ENCODE data around the gene HELLS.
"Not testable (repeated sequence)": the region's sequence is repeated elsewhere in the genome, so short reads cannot be mapped to it uniquely, and the experiment has no call there.

The HELLS gene

DNA sequence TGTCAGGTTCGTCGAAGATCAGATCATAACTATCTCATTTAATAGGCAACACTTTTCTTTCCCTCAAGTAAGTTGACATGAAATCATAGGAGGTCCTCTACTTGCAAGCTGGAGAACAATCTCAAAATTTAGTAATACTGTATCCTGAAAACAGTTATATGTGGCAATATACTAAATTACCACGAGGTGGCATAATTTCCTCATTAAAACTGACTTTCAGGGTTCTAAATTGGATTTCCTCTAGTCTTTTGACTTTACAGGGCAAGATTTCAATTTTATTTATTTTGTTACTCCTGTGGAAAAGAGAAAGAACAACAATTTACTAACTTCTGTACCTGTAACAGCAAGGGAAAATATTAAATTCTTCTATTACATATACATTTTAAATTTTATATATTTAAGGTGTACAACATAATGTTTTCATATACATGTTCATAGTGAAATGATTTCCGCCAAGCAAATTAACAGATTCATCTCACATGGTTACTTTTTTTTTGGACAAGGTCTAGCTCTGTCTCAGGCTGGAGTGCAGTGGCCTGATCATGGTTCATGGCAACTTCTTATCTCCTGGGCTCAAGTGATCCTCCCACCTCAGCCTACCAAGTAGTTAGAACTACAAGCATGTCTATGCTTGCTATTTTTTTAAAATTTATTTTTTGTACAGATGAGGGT, 84.6 kb downstream of the HELLS start:
- DNase-seq: no peak
- Mint-ChIP-seq H3K27ac (no peak overlapping the region), H3K36me3 (ENCODE audit: low read depth) (no peaks in the 10 kb centered on the region), H3K9me3 (no peaks in the 10 kb centered on the region), H3K27me3 (no peaks in the 10 kb centered on the region), H3K4me1 (no peaks in the 10 kb centered on the region), H3K4me3 (no peak overlapping the region)
- no peak for ATAC-seq

DNA sequence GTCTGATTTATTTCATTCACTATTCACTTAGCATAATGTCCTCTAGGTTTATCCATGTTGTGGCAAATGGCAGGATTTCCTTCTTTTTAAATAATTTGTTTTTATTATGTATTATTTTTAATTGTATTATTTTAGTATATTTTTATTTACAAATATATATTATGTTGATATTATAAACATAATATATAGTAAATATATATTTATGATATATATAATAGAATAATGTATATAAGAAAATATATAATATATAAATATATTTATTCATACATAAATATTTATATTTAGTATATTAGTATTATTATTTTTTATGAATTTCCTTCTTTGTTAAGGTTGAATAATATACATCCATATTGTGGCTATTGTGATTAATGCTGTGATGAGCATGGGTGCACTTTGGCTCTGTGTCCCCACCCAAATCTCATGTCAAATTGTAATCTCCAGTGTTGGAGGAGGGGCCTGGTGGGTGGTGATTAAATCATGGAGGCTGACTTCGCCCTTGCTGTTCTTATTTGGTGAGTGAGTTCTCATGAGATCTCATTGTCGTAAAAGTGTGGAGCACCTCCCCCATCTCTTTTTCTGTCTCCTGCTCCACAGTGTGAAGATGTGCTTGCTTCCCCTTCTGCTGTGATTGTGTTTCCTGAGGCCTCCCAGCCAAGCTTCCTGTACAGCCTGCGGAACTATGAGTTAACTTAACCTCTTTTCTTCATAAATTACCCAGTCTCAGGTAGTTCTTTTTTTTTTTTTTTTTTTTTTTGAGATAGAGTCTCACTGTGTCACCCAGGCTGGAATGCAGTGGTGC, 85.7 kb downstream of the HELLS start:
- no peaks in the 10 kb centered on the region for H3K27me3 Mint-ChIP-seq

GRCh38 chr10:94632954-94633353, 87.4 kb downstream of the HELLS start:
- no peaks in the 10 kb centered on the region for H3K36me3 Mint-ChIP-seq (ENCODE audit: low read depth)
- H3K27ac Mint-ChIP-seq: no peak overlapping the region
- ATAC-seq (no peak), DNase-seq (no peak)
- H3K27me3 Mint-ChIP-seq: no peaks in the 10 kb centered on the region
- H3K9me3 Mint-ChIP-seq: peaks cover 14% of the 10 kb centered on the region
- H3K4me1 Mint-ChIP-seq: no peaks in the 10 kb centered on the region
- no peak overlapping the region for H3K4me3 Mint-ChIP-seq

More for the DNA sequence above, 85.7 kb downstream of the HELLS start:
- peaks cover 3% of the 10 kb centered on the region for H3K9me3 Mint-ChIP-seq
- no peaks in the 10 kb centered on the region for H3K4me1 Mint-ChIP-seq
- H3K27ac Mint-ChIP-seq: no peak overlapping the region
- H3K4me3 Mint-ChIP-seq: no peak overlapping the region
- DNase-seq (no peak), ATAC-seq (no peak)
- H3K36me3 Mint-ChIP-seq (ENCODE audit: low read depth): no peaks in the 10 kb centered on the region

- not testable (repeated sequence) for DNase-seq; H3K27me3 Mint-ChIP-seq; H3K4me1 Mint-ChIP-seq; ATAC-seq; H3K4me3 Mint-ChIP-seq; H3K36me3 Mint-ChIP-seq (ENCODE audit: low read depth); H3K27ac Mint-ChIP-seq
- H3K9me3 Mint-ChIP-seq: peaks cover 23% of the 10 kb centered on the region
These were observed 92.5 kb downstream of the HELLS start for GRCh38 chr10:94638097-94638496.

- H3K36me3 Mint-ChIP-seq (ENCODE audit: low read depth): peaks cover 4% of the 10 kb centered on the region
- H3K27ac Mint-ChIP-seq: no peak overlapping the region
- no peaks in the 10 kb centered on the region for H3K4me1 Mint-ChIP-seq
- peaks cover 23% of the 10 kb centered on the region for H3K9me3 Mint-ChIP-seq
- H3K27me3 Mint-ChIP-seq: no peaks in the 10 kb centered on the region
- no peak for ATAC-seq
- DNase-seq: no peak
- H3K4me3 Mint-ChIP-seq: no peak overlapping the region
These were observed 94.3 kb downstream of the HELLS start for GRCh38 chr10:94639902-94640301.

GRCh38 chr10:94640562-94640961, 95.0 kb downstream of the HELLS start:
- ATAC-seq: no peak
- Mint-ChIP-seq H3K27me3 (no peaks in the 10 kb centered on the region), H3K27ac (no peak overlapping the region), H3K9me3 (peaks cover 23% of the 10 kb centered on the region), H3K4me1 (no peaks in the 10 kb centered on the region), H3K4me3 (no peak overlapping the region), H3K36me3 (ENCODE audit: low read depth) (peaks cover 4% of the 10 kb centered on the region)
- DNase-seq: no peak

DNA sequence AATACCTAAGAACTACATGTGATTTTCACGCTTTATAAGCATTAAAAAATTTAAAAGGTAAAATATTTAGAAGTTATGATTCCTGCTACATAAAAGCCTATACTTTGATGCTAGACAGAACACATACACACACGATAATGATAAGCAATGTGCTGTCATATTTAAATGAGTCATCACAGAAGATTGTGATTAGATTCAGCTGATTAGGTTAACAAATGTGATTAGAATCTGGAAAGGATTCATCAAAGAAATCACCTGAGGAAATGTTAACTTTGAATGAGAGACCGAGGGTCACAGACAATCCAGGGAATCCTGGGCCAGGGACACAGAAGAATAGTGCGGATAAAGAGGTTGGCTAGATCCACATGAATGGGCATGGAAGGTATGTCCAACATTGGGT, 95.9 kb downstream of the HELLS start:
- DNase-seq (no peak), ATAC-seq (no peak)
- Mint-ChIP-seq H3K27me3 (no peaks in the 10 kb centered on the region), H3K4me1 (no peaks in the 10 kb centered on the region), H3K4me3 (no peak overlapping the region), H3K36me3 (ENCODE audit: low read depth) (peaks cover 4% of the 10 kb centered on the region), H3K27ac (no peak overlapping the region), H3K9me3 (peaks cover 20% of the 10 kb centered on the region)

DNA sequence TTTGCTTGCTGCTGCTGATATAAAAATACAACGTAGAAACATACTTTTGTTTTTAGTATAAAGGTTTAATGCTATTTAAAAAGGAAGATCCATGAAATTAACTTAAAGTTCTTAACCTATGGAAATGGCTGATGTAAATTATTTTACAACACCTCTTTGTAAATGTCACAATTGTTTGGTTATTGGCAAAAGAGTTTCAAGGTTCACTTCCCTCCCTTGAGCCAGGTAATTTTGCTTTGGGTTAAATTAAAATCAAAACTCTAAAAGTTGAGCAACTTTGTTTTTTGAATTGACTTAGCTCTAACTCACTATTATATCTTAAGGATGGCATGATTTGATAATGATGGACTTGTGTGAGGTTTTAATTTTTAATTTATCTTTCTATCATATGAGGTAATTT, 98.8 kb downstream of the HELLS start:
- Mint-ChIP-seq H3K4me3 (no peak overlapping the region), H3K27ac (no peak overlapping the region), H3K27me3 (no peaks in the 10 kb centered on the region), H3K4me1 (no peaks in the 10 kb centered on the region), H3K36me3 (ENCODE audit: low read depth) (no peaks in the 10 kb centered on the region), H3K9me3 (no peaks in the 10 kb centered on the region)
- DNase-seq (no peak), ATAC-seq (no peak)

GRCh38 chr10:94645285-94645684, 99.7 kb downstream of the HELLS start:
- no peaks in the 10 kb centered on the region for H3K27me3 Mint-ChIP-seq
- H3K9me3 Mint-ChIP-seq: no peaks in the 10 kb centered on the region
- H3K4me1 Mint-ChIP-seq: no peaks in the 10 kb centered on the region
- H3K36me3 Mint-ChIP-seq (ENCODE audit: low read depth): no peaks in the 10 kb centered on the region
- H3K4me3 Mint-ChIP-seq: no peak overlapping the region
- DNase-seq: no peak
- no peak for ATAC-seq
- no peak overlapping the region for H3K27ac Mint-ChIP-seq
